ENCODE measurements around the gene UPF3A.

DNA sequence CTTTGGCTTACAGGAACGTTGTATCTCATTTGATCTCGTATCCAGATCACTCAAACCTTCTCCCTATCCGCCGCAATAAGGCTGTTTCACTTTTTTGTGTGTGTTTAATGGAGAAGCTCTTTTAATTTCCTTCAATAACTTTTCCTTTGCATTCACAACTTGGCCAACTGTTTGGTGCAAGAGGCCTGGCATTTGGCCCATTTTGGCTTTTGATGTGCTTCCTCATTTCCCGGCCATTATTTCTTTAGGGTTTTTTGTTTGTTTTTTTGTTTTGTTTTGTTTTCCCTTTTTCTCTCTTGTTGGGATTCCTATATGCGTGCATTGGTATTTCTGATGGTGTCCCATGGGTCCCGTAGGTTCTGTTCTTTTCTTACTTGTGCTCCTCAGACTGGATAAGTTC, 6.1 kb upstream of the UPF3A start:
- TF ChIP-seq ZNF558 (tag by site-specific recombination; IDR thresholded peaks at IDR 0.05): no peak
- TF ChIP-seq ZNF157 (tag by site-specific recombination; IDR thresholded peaks at IDR 0.05): no peak
- no peak for TF ChIP-seq ZNF768 (tag by site-specific recombination; IDR thresholded peaks at IDR 0.05)
- TF ChIP-seq KLF16 (tag by site-specific recombination; IDR thresholded peaks at IDR 0.05): no peak
- TF ChIP-seq ZBTB20 (tag by site-specific recombination; IDR thresholded peaks at IDR 0.05): no peak
- TF ChIP-seq, protein P1, sequence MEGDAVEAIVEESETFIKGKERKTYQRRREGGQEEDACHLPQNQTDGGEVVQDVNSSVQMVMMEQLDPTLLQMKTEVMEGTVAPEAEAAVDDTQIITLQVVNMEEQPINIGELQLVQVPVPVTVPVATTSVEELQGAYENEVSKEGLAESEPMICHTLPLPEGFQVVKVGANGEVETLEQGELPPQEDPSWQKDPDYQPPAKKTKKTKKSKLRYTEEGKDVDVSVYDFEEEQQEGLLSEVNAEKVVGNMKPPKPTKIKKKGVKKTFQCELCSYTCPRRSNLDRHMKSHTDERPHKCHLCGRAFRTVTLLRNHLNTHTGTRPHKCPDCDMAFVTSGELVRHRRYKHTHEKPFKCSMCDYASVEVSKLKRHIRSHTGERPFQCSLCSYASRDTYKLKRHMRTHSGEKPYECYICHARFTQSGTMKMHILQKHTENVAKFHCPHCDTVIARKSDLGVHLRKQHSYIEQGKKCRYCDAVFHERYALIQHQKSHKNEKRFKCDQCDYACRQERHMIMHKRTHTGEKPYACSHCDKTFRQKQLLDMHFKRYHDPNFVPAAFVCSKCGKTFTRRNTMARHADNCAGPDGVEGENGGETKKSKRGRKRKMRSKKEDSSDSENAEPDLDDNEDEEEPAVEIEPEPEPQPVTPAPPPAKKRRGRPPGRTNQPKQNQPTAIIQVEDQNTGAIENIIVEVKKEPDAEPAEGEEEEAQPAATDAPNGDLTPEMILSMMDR (tag by site-specific recombination; IDR thresholded peaks at IDR 0.05): no peak
- no peak for TF ChIP-seq ZBTB48 (tag by site-specific recombination; IDR thresholded peaks at IDR 0.05)
